PC-3 (cell line): ENCODE measurements around the gene PNPT1.

Experiments used
- EZH2 ChIP-seq: fragments of 300-600 bp; sonication (generic); IDR thresholded peaks from one replicate; pipeline ENCODE4 v1.6.1; 2017; ENCODE audit warnings: antibody characterized with exemption, mild to moderate bottlenecking, low read length; ENCODE audit not compliant: unreplicated experiment
- EZH2phosphoT487 ChIP-seq: fragments of 300-600 bp; sonication (generic); IDR thresholded peaks from 2 replicates; pipeline ENCODE4 v1.6.1; 2018; ENCODE audit warnings: mild to moderate bottlenecking, antibody characterized with exemption, low read length, borderline replicate concordance
- TF ChIP-seq, protein P1 (sequence below): fragments of 300-600 bp; sonication (generic); conservative IDR thresholded peaks from 2 replicates; pipeline ENCODE4 v1.5.1; 2017; ENCODE audit warnings: antibody characterized with exemption, low read depth, mild to moderate bottlenecking, low read length

DNA sequence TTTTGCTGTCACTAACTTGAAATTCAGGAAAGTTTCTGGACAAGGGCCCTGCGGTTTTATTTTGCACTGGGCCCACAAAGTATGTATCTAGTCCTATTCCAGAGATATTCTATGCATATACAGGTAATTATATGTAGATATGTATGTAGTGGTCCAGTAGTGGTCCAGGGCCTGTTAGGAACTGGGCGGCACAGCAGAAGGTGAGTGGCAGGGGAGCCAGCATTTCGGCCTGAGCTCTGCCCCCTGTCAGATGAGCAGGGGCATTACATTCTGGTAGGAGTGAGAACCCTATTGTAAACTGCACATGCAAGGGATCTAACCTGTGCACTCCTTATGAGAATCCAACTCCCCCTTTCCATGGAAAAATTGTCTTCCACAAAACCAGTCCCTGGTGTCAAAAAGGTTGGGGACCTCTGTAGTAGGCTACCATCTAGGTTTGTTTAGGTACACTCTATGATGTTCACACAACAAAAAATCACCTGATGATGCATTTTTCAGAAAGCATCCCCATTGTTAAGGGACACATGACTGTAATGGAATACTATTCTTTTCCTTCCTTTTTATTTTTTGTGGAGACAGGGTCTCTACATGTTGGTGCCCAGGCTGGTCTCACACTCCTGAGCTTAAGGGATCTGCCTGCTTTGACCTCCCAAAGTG is 73.4 kb downstream of the PNPT1 start:
- TF ChIP-seq, protein P1, sequence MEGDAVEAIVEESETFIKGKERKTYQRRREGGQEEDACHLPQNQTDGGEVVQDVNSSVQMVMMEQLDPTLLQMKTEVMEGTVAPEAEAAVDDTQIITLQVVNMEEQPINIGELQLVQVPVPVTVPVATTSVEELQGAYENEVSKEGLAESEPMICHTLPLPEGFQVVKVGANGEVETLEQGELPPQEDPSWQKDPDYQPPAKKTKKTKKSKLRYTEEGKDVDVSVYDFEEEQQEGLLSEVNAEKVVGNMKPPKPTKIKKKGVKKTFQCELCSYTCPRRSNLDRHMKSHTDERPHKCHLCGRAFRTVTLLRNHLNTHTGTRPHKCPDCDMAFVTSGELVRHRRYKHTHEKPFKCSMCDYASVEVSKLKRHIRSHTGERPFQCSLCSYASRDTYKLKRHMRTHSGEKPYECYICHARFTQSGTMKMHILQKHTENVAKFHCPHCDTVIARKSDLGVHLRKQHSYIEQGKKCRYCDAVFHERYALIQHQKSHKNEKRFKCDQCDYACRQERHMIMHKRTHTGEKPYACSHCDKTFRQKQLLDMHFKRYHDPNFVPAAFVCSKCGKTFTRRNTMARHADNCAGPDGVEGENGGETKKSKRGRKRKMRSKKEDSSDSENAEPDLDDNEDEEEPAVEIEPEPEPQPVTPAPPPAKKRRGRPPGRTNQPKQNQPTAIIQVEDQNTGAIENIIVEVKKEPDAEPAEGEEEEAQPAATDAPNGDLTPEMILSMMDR = peak; percentile 69
- no peak for TF ChIP-seq EZH2phosphoT487
- TF ChIP-seq EZH2 = no peak
